Type B pancreatic cell (in vitro differentiated cells): ENCODE results near the gene AP4M1. TPM values are rescaled to one million over a fixed set of nuclear protein-coding genes. Genes with fewer than 3 reads are reported as not detected.

Source experiments
- DNase-seq: peaks from one replicate; pipeline ENCODE4 v3.0.0; 2021; ENCODE audit warnings: mixed read lengths; ENCODE audit not compliant: unreplicated experiment; ENCODE audit errors: extremely low spot score
- H3K27ac Mint-ChIP-seq: 2 replicates; pipeline ENCODE4 v1.8.0; 2021; ENCODE audit warnings: mild to moderate bottlenecking, mixed read lengths
- H3K27me3 Mint-ChIP-seq: 2 replicates; pipeline ENCODE4 v1.8.0; 2021; ENCODE audit warnings: mixed read lengths
- H3K36me3 Mint-ChIP-seq: 2 replicates; pipeline ENCODE4 v1.8.0; 2021; ENCODE audit warnings: mixed read lengths
- H3K4me1 Mint-ChIP-seq: one replicate; pipeline ENCODE4 v1.8.0; 2021; ENCODE audit warnings: mixed read lengths; ENCODE audit not compliant: unreplicated experiment
- H3K4me3 Mint-ChIP-seq: 2 replicates; pipeline ENCODE4 v1.8.0; 2021; ENCODE audit warnings: mild to moderate bottlenecking, mixed read lengths
- H3K9me3 Mint-ChIP-seq: 2 replicates; pipeline ENCODE4 v1.8.0; 2021; ENCODE audit warnings: mixed read lengths
- total RNA-seq: library from RNA; stranded (reverse); gene quantifications from 2 replicates; pipeline ENCODE4 v1.2.1, GENCODE V29; 2021; ENCODE audit warnings: low replicate concordance
- TF ChIP-seq, protein P1 (sequence below): fragments of 200-600 bp; sonication (generic); conservative IDR thresholded peaks from 2 replicates; pipeline ENCODE4 v1.5.0; 2021; ENCODE audit warnings: antibody characterized with exemption, mild to moderate bottlenecking

AP4M1 gene
- total RNA-seq, 1 donor from 2014 or later, result 28.5 TPM

DNA sequence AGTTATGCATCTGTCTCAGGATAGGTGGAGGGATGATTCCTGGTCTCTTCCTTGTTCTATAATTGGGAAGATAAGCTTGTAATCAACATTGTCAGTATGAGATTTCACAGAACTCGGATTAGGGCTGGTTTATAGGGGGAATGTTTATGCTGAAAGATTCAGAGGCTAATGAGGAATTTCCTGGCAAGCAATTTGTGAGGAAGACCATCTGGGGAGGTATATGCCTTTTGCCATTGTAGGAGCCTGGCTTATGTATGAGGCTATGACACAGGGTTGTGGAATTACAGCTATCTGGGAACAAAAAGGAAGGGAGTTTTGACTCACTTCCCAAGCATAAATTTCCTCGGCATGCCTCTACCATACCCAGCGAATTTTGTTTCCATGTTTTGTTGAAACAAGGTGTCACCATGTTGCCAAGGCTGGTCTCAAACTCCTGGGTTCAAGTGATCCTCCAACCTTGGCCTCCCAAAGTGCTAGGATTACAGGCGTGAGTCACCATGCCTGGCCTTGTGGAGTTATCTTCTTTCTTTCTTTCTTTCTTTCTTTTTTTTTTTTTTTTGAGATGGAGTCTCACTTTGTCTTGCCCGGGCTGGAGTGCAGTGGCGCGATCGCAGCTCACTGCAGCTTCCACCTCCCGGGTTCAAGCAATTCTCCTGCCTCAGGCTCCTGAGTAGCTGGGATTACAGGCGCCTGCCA is 14.2 kb upstream of the AP4M1 start:
- peak overlapping the region; percentile 70 for H3K4me3 Mint-ChIP-seq
- peaks cover 18% of the 10 kb centered on the region for H3K4me1 Mint-ChIP-seq
- TF ChIP-seq, protein P1, sequence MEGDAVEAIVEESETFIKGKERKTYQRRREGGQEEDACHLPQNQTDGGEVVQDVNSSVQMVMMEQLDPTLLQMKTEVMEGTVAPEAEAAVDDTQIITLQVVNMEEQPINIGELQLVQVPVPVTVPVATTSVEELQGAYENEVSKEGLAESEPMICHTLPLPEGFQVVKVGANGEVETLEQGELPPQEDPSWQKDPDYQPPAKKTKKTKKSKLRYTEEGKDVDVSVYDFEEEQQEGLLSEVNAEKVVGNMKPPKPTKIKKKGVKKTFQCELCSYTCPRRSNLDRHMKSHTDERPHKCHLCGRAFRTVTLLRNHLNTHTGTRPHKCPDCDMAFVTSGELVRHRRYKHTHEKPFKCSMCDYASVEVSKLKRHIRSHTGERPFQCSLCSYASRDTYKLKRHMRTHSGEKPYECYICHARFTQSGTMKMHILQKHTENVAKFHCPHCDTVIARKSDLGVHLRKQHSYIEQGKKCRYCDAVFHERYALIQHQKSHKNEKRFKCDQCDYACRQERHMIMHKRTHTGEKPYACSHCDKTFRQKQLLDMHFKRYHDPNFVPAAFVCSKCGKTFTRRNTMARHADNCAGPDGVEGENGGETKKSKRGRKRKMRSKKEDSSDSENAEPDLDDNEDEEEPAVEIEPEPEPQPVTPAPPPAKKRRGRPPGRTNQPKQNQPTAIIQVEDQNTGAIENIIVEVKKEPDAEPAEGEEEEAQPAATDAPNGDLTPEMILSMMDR, result no peak

GRCh38 chr7:100088095-100088620 is 13.3 kb upstream of the AP4M1 start:
- peaks cover 12% of the 10 kb centered on the region for H3K4me1 Mint-ChIP-seq
- H3K9me3 Mint-ChIP-seq, result no peaks in the 10 kb centered on the region
- H3K27me3 Mint-ChIP-seq, result no peaks in the 10 kb centered on the region
- H3K27ac Mint-ChIP-seq, result peak overlapping the region; percentile 87
- DNase-seq, result no peak
- H3K4me3 Mint-ChIP-seq, result peak overlapping the region; percentile 95
- peaks cover 12% of the 10 kb centered on the region for H3K36me3 Mint-ChIP-seq
- TF ChIP-seq, protein P1, result no peak

More for the DNA sequence above, 14.2 kb upstream of the AP4M1 start:
- no peak for DNase-seq
- H3K27ac Mint-ChIP-seq, result peak overlapping the region; percentile 23
- peaks cover 8% of the 10 kb centered on the region for H3K36me3 Mint-ChIP-seq
- H3K27me3 Mint-ChIP-seq, result no peaks in the 10 kb centered on the region
- H3K9me3 Mint-ChIP-seq, result no peaks in the 10 kb centered on the region

- Mint-ChIP-seq H3K4me3 (peak within 1 kb of the TSS; percentile 95), H3K4me1 (peaks cover 16% of the 10 kb centered on the region), H3K36me3 (peaks cover 12% of the 10 kb centered on the region), H3K27ac (peak within 1 kb of the TSS; percentile 87), H3K9me3 (no peaks in the 10 kb centered on the region), H3K27me3 (no peaks in the 10 kb centered on the region)
- TF ChIP-seq, protein P1, result no peak
- peak; percentile 89 for DNase-seq
Observed at GRCh38 chr7:100088621-100089457, 12.6 kb upstream of the AP4M1 start, which contains the start of gene COPS6. COPS6 (plus strand) TSS chr7:100088969; CDS start chr7:100088991, 22 bp downstream.

- no peaks in the 10 kb centered on the region for H3K27me3 Mint-ChIP-seq
- peaks cover 12% of the 10 kb centered on the region for H3K36me3 Mint-ChIP-seq
- peak overlapping the region; percentile 87 for H3K27ac Mint-ChIP-seq
- H3K9me3 Mint-ChIP-seq, result no peaks in the 10 kb centered on the region
- TF ChIP-seq, protein P1, result no peak
- H3K4me1 Mint-ChIP-seq, result peaks cover 17% of the 10 kb centered on the region
- no peak for DNase-seq
- peak overlapping the region; percentile 95 for H3K4me3 Mint-ChIP-seq
Observed at GRCh38 chr7:100089458-100090196, 11.8 kb upstream of the AP4M1 start.
